ENCODE results near the gene DYNLL2.

GRCh38 chr17:58059141-58059540 is 24.1 kb upstream of the DYNLL2 start:
- TF ChIP-seq CTCF (IDR thresholded peaks at IDR 0.05; ENCODE audit: insufficient read depth, low read length), result no peak
- no peak for TF ChIP-seq REST (IDR thresholded peaks at IDR 0.05; ENCODE audit: insufficient replicate concordance, low read depth)
- TF ChIP-seq POLR2AphosphoS5 (IDR thresholded peaks at IDR 0.05; ENCODE audit: low read depth), result no peak
- no peak for TF ChIP-seq SPI1 (IDR thresholded peaks at IDR 0.05; ENCODE audit: borderline replicate concordance, low read depth)
- no peak for TF ChIP-seq GABPA (IDR thresholded peaks at IDR 0.05; ENCODE audit: low read depth)
